ENCODE data around the gene GALNT5.

- TF ChIP-seq CTCF (IDR thresholded peaks at IDR 0.05), result no peak
- TF ChIP-seq POLR2A (IDR thresholded peaks at IDR 0.05), result no peak
These were observed 62.9 kb downstream of the GALNT5 start for GRCh38 chr2:157320409-157320808.
